GM18909 (cell line): ENCODE results near the gene ITGB8.

Experiments
- ATAC-seq: cut with Tn5 transposase; IDR thresholded peaks from one replicate; pipeline ENCODE4 v1.9.1; 2021; ENCODE audit warnings: mild to moderate bottlenecking; ENCODE audit not compliant: unreplicated experiment, poor library complexity

Gene ITGB8

DNA sequence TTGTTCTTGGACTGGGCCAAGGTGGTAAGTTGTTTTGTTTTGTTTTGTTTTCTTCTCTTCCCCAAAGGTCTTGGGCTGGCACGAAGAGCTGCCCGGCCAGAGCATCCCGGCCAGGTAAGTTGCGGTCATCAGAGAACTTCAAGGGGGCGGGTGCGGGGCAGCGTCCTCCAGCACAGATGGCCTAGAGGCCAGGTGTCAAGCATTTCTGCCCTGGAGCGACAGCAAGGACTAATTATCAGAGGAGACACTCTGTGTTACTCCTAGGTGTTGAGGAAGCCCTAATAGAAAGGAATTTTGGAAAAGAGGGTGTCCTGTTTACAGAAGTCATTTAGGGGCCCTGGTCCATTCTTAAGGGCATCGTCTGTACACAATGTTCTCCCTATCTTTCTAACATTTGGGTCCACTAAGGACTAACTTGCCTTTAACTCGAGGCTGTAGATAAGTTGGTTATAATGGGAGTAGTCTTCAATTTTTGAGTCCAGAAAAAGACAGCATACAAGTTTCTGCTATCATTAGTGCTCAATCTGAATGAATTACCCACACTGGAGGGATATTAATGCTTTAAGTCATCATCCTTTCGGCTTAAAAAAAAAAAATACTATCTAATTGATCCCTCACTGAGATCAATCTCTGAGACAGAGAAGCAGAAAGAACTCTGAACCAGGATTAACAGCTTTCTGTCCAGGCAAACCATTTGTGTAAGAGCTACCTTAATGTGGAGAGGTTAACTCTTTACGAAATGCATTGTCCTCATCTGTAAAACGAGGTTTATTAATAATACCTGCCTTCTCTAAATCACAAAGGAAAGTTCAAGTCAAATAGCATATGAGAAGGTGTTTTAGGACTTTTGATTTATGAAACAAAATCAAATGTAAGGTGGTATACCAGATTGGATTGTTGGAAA lies 1.5 kb downstream of the ITGB8 start:
- ATAC-seq = no peak

DNA sequence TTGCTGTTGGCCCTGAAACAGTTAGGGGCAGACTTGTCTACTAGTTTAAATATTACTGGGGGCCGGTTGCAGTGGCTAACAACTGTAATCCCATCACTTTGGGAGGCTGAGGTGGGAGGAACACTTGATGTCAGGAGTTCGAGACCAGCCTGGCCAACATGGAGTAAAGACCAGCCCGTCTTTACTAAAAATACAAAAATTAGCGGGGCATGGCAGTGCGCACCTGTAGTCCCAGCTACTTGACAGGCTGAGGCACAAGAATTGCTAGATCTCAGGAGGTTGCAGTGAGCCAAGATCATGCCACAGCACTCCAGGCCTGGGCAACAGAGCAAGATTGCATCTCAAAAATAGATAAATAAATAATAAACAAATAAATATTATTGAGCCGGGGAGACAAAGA lies 7.6 kb downstream of the ITGB8 start:
- ATAC-seq = no peak

DNA sequence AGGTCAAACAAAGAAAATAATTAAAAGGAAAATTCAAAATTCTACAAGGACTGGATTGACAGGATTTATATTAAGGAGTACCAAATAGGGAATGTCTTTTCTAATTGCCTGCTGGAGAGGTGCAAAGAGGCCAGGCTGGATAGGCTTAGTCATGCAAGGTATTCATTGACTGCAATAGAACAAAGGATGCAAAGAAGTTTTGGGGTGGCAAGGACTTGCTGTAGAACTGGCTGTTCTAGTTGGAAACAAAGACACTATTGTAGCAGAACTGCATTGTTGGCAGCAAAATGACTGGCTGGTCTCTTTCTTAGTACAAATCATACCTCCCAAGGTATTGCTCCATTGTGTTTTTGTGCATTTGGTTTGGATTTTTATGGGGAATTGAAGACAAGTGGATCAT lies 10.1 kb downstream of the ITGB8 start:
- no peak for ATAC-seq

DNA sequence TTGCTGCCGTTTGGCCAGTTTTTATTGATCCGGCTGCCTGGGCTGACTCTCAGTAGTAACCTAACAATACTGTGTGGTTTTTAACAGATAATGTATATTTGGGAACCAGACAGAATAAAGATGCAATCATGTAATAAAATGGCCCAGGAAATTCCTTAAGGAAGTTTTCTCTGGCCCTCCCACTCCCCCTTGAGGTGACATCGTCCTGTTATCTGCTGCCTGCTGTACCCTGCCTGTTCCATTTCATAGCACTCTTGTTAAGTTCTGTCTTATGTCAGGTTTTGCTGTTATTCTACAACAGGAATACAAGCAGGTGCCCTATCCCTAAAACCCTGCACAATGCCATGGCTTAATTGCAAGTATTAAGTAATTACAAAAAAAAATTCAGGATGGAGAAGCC lies 12.5 kb downstream of the ITGB8 start:
- ATAC-seq = no peak

DNA sequence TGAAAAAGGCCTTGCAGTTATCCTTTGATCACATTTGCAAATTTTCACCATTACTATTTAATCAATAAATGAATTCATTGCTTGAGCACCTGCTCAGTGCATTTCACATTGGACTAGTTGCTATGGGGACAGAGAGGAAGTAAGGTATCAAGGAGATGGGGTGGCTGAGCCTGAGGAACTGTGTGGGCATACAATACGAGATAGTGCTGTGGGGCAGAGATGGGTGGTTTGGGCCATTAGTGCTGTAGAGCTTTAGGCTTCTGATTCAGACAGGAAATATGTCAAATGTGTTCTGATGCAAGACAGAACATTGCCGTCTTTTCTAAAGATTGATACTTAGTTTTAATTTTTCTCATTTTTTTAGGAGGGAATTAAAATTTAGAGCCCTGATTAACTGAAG lies 13.2 kb downstream of the ITGB8 start:
- ATAC-seq = no peak

DNA sequence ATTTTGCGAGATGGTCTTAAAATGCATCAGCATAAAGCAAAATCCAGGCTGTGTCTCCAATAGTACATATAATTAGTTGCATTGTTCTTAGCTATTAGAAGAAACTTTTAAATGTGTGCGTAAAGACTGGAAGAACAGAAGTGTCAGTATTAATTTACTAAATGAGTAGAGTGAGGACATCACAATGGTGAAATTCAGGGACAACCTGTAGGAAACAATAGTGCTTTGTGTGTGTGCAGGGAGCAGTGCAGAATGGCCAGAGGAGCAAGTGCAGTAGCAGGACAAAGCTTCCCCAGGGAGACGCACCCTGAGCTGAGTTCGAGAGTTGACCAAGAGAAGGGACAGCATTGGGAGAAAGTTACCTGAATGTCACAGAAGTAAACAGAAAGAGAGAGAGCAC lies 13.7 kb downstream of the ITGB8 start:
- no peak for ATAC-seq

DNA sequence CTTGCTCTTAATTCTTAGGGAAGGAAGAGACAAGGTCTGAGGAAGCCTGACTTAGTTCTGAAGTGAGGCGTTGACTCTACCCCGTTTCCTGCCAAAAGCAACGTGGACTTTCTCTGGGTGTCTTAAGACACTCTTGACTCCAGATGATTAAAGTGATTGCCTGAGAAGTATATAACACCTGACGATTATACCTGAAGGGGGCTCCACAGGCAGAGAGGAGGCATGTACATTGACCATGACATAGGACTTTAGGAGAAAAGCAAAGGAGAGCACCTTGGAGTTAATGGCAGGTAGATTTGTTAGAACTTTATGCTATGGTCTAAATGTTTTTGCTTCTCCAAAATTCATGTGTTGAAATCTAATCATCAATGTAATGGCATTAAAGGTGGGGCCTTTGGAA lies 15.9 kb downstream of the ITGB8 start:
- ATAC-seq = no peak

DNA sequence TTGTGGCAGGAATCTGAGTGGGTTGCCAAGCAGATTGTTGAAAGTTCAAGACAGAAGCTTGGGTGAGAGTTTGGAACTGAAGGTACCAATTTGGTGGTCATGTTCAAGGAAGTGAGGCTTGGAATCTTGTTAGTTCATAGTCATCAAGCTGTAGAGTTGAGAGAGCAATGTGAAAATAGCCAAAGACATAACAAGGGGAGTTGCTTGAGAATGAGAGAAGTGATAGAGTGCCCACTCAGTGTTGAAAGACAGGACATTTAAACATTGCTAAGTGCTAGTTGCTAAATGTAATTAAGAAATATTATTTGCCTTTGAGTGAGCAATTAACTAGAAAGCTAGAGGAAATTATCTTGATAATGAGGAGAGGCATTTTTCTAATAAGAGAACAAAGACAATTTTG lies 17.0 kb downstream of the ITGB8 start:
- ATAC-seq = no peak

DNA sequence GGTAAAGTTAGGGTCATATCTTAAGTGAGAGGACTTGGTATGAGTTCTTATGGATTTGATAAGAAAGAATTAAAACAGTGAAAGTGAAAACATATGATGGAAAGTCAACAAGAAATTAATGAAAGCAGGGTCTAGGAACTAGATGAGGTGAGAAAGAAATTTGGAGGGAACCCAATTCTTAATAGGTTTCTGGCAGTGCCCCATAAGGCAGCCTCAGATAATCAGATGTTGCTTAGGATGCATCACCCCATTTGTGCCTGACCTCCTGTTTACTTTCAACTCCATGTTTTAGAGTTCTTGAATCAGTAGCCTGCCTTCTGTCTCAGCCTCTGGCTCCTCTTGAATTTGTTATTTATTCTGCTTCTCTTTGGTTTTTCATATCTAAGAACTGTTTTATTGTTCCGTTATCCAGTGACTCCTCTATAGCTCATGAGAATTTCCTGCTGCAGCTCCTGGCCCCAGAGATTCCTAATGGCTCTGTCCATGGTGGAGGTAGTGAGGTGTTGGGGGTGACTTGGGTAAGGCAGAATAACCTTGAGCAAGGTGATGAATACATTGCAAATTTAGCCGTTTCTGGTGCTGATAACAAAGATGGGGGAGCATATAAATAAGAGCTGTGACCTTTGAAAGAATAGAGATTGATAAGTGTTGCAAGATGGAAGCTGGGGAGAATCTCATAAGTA lies 17.6 kb downstream of the ITGB8 start:
- no peak for ATAC-seq

DNA sequence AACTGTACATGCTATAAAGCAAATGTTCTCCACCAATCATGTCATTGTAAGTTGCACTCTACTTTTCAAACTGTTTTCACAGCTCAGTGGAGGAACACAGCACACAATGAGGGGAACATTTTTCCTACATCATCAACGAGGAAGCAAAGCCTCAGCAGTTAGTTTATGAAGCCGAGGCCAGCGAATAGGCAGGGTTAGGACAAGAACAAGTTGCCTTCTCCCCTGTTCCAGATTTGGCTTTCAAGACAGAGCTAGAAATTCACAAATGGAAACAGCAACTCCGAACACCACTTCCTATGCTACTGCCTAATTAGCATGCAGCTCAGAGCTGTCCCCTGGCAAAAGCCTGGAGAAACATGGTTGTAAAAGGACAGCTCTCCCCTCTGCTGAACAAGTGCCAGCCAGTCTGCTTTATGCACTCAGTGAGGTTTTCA lies 19.8 kb downstream of the ITGB8 start:
- peak; percentile 52 for ATAC-seq

DNA sequence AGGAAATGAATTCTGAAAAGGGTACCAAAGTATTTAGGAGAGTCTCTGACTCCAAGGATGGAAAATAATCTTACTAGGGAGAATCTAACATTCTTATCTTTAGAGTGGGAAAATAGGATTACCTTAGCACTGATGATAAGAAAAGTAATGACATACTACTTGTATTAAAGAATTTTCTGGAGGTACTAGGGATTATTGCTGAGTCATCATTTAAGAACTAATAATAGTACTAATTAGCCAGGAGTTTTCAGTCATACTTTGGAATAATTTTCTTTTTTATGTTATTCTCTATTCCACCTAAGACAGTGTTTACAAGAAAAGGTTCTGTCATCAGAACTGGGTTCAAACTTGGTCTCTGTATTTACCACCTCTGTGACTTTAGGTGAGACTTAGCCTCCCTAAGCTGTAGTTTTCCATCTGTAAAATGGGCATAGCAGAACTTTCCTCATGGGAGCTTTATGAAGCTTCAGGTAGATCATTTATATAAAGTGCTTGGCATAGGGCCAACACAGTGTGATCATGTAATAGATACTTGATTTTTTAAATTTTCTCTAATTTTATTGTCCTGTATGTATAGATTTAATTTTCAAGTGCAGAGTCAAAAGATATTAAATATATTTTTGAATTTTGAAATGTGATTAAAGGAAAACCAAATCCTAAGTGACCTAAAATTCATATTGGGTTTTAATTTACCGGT lies 20.4 kb downstream of the ITGB8 start:
- ATAC-seq = no peak

DNA sequence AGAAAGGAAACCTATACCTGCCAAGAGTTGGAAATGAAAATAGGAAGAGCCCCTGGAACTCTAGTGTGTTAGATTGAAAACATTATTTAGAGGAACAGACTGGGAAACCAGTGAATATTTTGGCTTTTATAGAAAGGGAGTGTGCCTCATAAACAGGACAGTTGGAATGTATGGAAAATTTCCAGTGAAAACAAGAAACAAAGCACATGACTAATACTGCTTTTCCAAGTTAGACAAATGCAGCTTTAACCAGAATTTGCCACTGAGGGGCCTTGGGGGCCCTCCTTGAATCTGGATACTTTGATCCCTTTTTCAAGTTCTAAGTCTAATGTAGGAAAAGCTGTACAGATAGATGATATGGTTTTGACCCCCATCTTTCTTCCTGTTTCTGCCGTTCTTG lies 21.2 kb downstream of the ITGB8 start:
- ATAC-seq = no peak

DNA sequence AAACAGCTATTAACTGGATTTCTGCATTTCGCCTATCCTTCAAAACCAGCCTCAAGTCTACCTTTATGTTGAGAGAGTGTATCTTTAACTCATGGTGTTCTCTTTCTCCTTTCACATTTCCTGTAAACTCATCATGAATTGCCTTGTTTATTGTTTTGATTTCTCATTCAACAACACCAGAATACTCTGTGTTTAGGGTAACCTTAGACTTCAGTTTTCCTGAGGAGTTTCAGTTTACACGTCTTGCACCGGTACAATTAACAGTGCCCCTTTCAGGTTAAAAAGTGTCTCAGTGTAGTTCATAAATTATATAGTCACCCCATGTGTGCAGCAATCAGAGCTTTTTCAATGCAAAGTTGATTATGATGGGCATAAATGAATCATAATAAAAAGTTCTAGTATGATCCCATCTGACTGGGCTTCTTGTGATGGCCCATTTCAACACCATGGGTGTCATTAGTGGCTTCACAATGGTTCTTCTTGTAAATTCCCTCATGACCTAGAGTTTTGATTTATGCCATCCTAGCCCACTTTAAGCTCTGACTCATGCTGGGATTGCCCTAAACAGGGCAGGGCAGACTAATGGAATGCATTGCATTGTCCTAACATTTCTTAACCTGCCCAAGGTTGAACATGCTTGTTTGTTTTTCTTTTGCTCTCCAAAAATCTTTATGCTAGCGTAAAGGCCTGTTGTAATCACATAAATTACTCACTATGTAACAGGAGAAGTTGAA lies 22.0 kb downstream of the ITGB8 start:
- ATAC-seq = no peak

DNA sequence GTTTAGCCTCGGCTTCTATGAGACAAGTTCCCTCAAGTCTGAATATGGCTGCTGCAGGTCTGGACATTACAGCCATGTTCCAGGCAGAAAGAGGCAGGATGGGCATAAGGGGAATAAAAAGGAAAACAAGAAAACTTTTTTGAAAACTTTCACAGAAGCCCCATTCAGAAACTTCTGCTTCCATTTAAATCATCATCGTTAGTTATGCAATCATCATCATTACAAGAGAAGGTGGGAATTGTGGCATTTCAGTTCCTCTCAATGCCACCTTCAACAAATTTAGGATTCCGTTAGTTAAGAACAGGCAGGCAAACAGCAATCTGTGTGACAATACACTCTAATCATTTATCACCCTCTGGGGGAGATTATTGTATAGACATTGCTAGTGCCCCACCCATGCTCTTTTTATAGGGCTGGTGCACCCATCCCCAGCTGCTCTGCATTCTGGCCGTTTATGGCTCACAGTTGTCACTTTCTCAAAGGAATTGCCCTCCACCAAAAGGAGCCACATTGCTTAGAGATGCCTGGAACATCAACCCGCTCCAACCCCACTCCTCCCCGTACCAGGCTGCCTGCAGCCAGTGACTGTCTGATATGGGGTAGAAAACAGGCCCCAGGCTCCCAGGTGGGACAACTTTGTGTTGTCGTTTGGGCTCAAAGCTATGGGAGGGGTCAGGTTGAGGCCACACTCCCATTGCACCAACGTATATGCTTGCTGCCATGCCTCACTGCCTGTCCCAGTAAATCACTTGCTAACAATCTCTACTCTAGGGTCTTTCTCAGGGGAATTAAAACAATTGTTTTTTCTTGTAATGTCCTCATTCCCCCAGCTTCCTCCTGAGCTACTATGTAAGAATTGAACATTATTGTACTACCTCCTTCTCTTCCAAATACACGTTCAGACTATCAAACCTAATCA lies 24.2 kb downstream of the ITGB8 start:
- no peak for ATAC-seq

DNA sequence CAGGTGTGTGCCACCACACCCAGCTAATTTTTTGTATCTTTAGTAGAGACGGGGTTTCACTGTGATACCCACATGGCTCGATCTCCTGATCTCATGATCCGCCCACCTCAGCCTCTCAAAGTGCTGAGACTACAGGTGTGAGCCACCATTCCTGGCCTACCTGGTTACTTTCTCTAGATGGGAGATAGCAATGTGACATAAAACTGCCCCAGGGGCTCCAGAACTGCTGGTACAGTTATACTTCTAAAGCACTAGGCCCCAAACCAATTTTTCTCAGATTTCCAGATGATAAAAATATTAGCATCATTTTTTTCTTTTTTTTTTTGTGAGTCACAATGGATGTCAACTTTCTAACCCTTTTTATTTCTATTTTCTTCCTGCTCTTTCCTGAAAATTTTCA lies 27.4 kb downstream of the ITGB8 start:
- ATAC-seq = no peak

DNA sequence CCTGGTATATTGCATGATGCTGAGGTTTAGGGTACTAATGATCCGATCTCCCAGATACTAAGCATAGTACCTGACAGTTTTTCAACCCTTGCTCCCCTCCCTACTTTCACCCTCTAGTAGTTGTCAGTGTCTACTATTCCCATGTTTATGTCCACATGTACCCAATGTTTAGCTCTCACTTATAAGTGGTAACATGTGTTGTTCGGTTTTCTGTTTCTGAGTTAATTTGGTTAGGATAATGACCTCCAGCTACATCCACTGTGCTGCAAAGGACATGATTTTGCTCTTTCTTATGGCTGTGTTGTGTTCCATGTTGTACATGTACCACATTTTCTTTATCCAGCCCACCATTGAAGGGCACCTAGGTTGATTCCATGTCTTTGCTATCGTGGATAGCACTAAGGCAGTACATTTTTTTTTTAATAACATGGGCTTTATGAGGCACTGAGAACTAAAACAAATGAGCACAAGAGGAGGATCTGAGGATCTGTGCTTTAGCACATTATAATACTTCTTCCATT lies 28.1 kb downstream of the ITGB8 start:
- no peak for ATAC-seq

DNA sequence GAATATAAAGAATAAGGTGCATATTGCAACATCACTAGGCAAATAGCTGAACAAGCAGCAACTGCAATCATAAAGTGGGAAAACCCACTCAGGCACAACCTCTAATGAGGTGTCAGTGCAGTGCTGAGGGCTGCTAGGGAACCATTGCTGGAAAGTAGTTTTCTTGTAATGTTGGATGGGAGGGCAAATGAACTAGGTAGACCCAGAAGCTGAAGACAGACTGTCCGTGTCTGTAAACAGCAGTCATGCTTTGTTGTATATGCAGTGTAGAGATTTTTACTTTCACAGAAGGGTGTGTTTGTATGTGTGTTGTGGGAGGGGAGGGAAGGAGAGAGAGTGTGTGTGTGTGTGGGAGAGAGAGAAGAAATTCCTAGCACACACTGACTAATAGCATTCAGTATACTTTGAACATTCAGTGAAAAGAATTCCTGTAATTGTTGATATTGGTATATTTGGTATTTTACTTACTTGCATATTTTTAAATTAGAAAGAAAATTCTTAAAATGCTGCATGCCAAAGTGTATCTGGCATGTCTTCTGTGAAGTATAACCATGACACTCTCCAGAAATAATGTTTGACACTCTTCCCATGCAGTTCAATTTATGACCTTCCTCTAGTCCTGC lies 28.8 kb downstream of the ITGB8 start:
- no peak for ATAC-seq

DNA sequence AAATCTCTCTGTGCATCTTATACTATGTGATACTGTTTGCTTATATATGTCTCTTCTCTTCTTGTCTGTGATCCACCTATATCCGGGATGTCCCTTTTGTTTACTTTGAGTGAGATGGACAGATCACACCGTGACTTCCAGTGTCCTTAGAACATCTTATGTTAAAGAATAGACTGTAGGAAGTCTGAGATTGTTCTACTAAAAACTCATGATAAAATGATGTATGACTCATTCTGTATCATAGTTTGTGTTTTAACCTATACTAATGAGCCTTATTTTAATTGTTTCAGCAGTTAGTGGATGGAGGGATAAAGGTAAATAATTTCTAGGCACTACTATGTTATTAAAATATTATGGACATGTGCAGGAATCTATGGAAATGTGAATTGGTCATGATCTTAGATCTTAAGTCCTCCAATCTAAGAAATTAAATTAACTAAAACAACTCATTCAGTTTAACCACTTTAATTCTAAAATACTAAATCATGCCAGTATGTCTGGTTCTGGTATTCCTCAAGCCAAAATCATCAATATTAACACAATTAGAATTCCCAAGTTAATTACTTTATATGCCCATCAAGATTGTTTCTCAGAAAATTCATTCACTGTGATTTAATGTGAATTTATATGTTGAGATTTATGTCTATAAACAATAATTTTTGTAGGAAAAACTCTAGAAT lies 32.0 kb downstream of the ITGB8 start:
- no peak for ATAC-seq
